Large intestine (tissue), 3 donors: ENCODE results near the gene ATP5PO. TPM values are rescaled to one million over a fixed set of nuclear protein-coding genes. Genes with fewer than 3 reads are reported as not detected.
"Not testable (repeated sequence)": the region's sequence is repeated elsewhere in the genome, so short reads cannot be mapped to it uniquely, and the experiment has no call there.

Source experiments
- DNase-seq, 2 donors: peaks; one replicate each; pipeline versions ENCODE4 v3.0.0 to v3.0.0-alpha.2; 2013
- H3K27ac ChIP-seq: one replicate; pipeline ENCODE4 v1.5.1; 2013; ENCODE audit warnings: low read length
- H3K27me3 ChIP-seq: 2 replicates; pipeline ENCODE4 v1.6.1; 2013; ENCODE audit warnings: low read length; ENCODE audit not compliant: control insufficient read depth, insufficient read depth
- H3K36me3 ChIP-seq: 2 replicates; pipeline ENCODE4 v1.6.1; 2013; ENCODE audit warnings: low read length; ENCODE audit not compliant: control insufficient read depth, insufficient read depth
- H3K4me1 ChIP-seq: one replicate; pipeline ENCODE4 v1.6.1; 2013; ENCODE audit warnings: low read length; ENCODE audit not compliant: control insufficient read depth, insufficient read depth
- H3K4me3 ChIP-seq: one replicate; pipeline ENCODE4 v1.5.1; 2013; ENCODE audit warnings: low read length
- H3K9me3 ChIP-seq: one replicate; pipeline ENCODE4 v1.6.1; 2013; ENCODE audit warnings: mild to moderate bottlenecking, low read depth, low read length, moderate library complexity; ENCODE audit not compliant: control insufficient read depth
- WGBS: methylation state at CpG from one replicate; pipeline ENCODE4 v1.1.5; 2013; ENCODE audit warnings: low lambda C conversion rate; ENCODE audit not compliant: insufficient coverage; 5-methylcytosine and 5-hydroxymethylcytosine counted together
- polyA plus RNA-seq: library from polyadenylated mRNA; unstranded; fragments of 120-200 nt; gene quantifications from one replicate; pipeline ENCODE4 v1.2.1, GENCODE V29; 2013

ATP5PO gene
- polyA plus RNA-seq, 1 donor = 276 TPM

- H3K27ac ChIP-seq = peak overlapping the region; percentile 35
- H3K4me3 ChIP-seq = peak overlapping the region; percentile 19
- WGBS = 69% methylated on average over 4 of the region's 10 CpGs
- peaks cover 5% of the 10 kb centered on the region for H3K4me1 ChIP-seq
- H3K36me3 ChIP-seq = no peaks in the 10 kb centered on the region
- peak in 1 of 2 donors; percentile 38 for DNase-seq
- no peaks in the 10 kb centered on the region for H3K9me3 ChIP-seq
- H3K27me3 ChIP-seq = no peaks in the 10 kb centered on the region
These were observed 16.3 kb upstream of the ATP5PO start for GRCh38 chr21:33931799-33932390.

- H3K36me3 ChIP-seq, H3K9me3 ChIP-seq, H3K27me3 ChIP-seq, H3K4me1 ChIP-seq: not testable (repeated sequence)
- peak in 1 of 2 donors; percentile 38 for DNase-seq
- WGBS = no CpG with 5 or more reads among the region's 34 CpGs
- Histone ChIP-seq H3K27ac (peak overlapping the region; percentile 35), H3K4me3 (peak overlapping the region; percentile 19)
These were observed 15.6 kb upstream of the ATP5PO start for GRCh38 chr21:33931052-33931798.

- H3K27me3 ChIP-seq, DNase-seq, H3K4me1 ChIP-seq, H3K36me3 ChIP-seq, H3K4me3 ChIP-seq, H3K27ac ChIP-seq, H3K9me3 ChIP-seq: not testable (repeated sequence)
- WGBS = no CpG with 5 or more reads among the region's 2 CpGs
These were observed 10.6 kb upstream of the ATP5PO start for GRCh38 chr21:33926248-33926647.

GRCh38 chr21:33924766-33925100 lies 9.1 kb upstream of the ATP5PO start:
- H3K9me3 ChIP-seq = no peaks in the 10 kb centered on the region
- no peak overlapping the region for H3K27ac ChIP-seq
- H3K4me3 ChIP-seq = no peak overlapping the region
- no CpG with 5 or more reads among the region's 3 CpGs for WGBS
- no peaks in the 10 kb centered on the region for H3K36me3 ChIP-seq
- peaks cover 7% of the 10 kb centered on the region for H3K4me1 ChIP-seq
- DNase-seq = no peak
- no peaks in the 10 kb centered on the region for H3K27me3 ChIP-seq

- H3K4me3 ChIP-seq = peak overlapping the region; percentile 3
- no CpG with 5 or more reads among the region's 13 CpGs for WGBS
These were observed 8.6 kb upstream of the ATP5PO start for GRCh38 chr21:33924079-33924765.

GRCh38 chr21:33917421-33917820 lies 1.8 kb upstream of the ATP5PO start:
- Histone ChIP-seq H3K4me1 (peaks cover 11% of the 10 kb centered on the region), H3K27me3 (no peaks in the 10 kb centered on the region), H3K9me3 (no peaks in the 10 kb centered on the region), H3K27ac (no peak overlapping the region), H3K4me3 (no peak overlapping the region), H3K36me3 (peaks cover 4% of the 10 kb centered on the region)
- no CpG with 5 or more reads among the region's 4 CpGs for WGBS
- DNase-seq = no peak

More at GRCh38 chr21:33924079-33924765, 8.6 kb upstream of the ATP5PO start:
- H3K27ac ChIP-seq = no peak overlapping the region
- H3K4me1 ChIP-seq = peaks cover 7% of the 10 kb centered on the region
- DNase-seq = peak; percentile 73 to 76
- H3K36me3 ChIP-seq = no peaks in the 10 kb centered on the region
- H3K27me3 ChIP-seq = no peaks in the 10 kb centered on the region
- H3K9me3 ChIP-seq = no peaks in the 10 kb centered on the region

GRCh38 chr21:33916200-33916567 lies 580 bp upstream of the ATP5PO start:
- peaks cover 11% of the 10 kb centered on the region for H3K4me1 ChIP-seq
- no peak overlapping the region for H3K27ac ChIP-seq
- WGBS = 100% methylated on average over 2 of the region's 5 CpGs
- DNase-seq = no peak
- no peaks in the 10 kb centered on the region for H3K27me3 ChIP-seq
- H3K4me3 ChIP-seq = peak overlapping the region; percentile 85
- H3K36me3 ChIP-seq = peaks cover 10% of the 10 kb centered on the region
- H3K9me3 ChIP-seq = no peaks in the 10 kb centered on the region

- H3K36me3 ChIP-seq = peaks cover 25% of the 10 kb centered on the region
- DNase-seq = no peak
- 100% methylated on average over 1 of the region's 5 CpGs for WGBS
- no peak overlapping the region for H3K27ac ChIP-seq
- no peak overlapping the region for H3K4me3 ChIP-seq
- H3K27me3 ChIP-seq = no peaks in the 10 kb centered on the region
- no peaks in the 10 kb centered on the region for H3K9me3 ChIP-seq
- peaks cover 11% of the 10 kb centered on the region for H3K4me1 ChIP-seq
These were observed 1.4 kb downstream of the ATP5PO start for GRCh38 chr21:33914188-33914587.

GRCh38 chr21:33909756-33910155 lies 5.8 kb downstream of the ATP5PO start:
- Histone ChIP-seq H3K27me3 (no peaks in the 10 kb centered on the region), H3K4me1 (peaks cover 11% of the 10 kb centered on the region), H3K4me3 (no peak overlapping the region), H3K36me3 (peaks cover 67% of the 10 kb centered on the region), H3K27ac (no peak overlapping the region), H3K9me3 (no peaks in the 10 kb centered on the region)
- WGBS = 100% methylated on average over 2 of the region's 6 CpGs
- no peak for DNase-seq

GRCh38 chr21:33908760-33909159 lies 6.8 kb downstream of the ATP5PO start:
- Histone ChIP-seq H3K4me3 (no peak overlapping the region), H3K27me3 (no peaks in the 10 kb centered on the region), H3K4me1 (peaks cover 11% of the 10 kb centered on the region), H3K36me3 (peaks cover 77% of the 10 kb centered on the region), H3K9me3 (no peaks in the 10 kb centered on the region), H3K27ac (no peak overlapping the region)
- no peak for DNase-seq
- no CpG with 5 or more reads among the region's 6 CpGs for WGBS
